Upper lobe of right lung (tissue), 1 donor: ENCODE results near the gene PODXL2. TPM values are rescaled to one million over a fixed set of nuclear protein-coding genes. Genes with fewer than 3 reads are reported as not detected.

Source experiments
- ATAC-seq: fragments of 200-7000 bp; cut with Tn5 transposase; one replicate; pipeline ENCODE4 v1.9.1; 2020; ENCODE audit warnings: mild to moderate bottlenecking, moderate library complexity
- DNase-seq: peaks from one replicate; pipeline ENCODE4 v3.0.0-alpha.2; 2020
- H3K27ac ChIP-seq: fragments of 200-600 bp; one replicate; pipeline ENCODE4 v1.8.0; 2022
- H3K27me3 ChIP-seq: fragments of 200-600 bp; one replicate; pipeline ENCODE4 v1.8.0; 2022; ENCODE audit warnings: mild to moderate bottlenecking
- H3K36me3 ChIP-seq: fragments of 200-600 bp; one replicate; pipeline ENCODE4 v1.8.0; 2022
- H3K4me1 ChIP-seq: fragments of 200-600 bp; one replicate; pipeline ENCODE4 v1.8.0; 2022
- H3K4me3 ChIP-seq: fragments of 200-600 bp; one replicate; pipeline ENCODE4 v1.8.0; 2022; ENCODE audit warnings: mild to moderate bottlenecking
- H3K9me3 ChIP-seq: fragments of 200-600 bp; one replicate; pipeline ENCODE4 v1.8.0; 2022
- intact Hi-C: fragments of 100-400 bp; cut with DNase I; formaldehyde crosslinking; loops from one replicate; pipeline ENCODE4 v1.11.0; 2022
- total RNA-seq: library from RNA; stranded (reverse); fragmentation: NEBNext Ultra II Directional; extraction: Animal tissue kit (Norgen Biotek cat#: 25700); gene quantifications from one replicate; pipeline ENCODE4 v1.2.1, GENCODE V29; 2021
- TF ChIP-seq, protein P1 (sequence below): fragments of 200-600 bp; IDR thresholded peaks from one replicate; pipeline ENCODE4 v1.8.0; 2022; ENCODE audit warnings: antibody characterized with exemption
- donor health status: DM: no; HTN: yes; CAD: no; lungs with severe emphysema.

The PODXL2 gene
- total RNA-seq, 1 donor from 2014 or later = 3.7 TPM

DNA sequence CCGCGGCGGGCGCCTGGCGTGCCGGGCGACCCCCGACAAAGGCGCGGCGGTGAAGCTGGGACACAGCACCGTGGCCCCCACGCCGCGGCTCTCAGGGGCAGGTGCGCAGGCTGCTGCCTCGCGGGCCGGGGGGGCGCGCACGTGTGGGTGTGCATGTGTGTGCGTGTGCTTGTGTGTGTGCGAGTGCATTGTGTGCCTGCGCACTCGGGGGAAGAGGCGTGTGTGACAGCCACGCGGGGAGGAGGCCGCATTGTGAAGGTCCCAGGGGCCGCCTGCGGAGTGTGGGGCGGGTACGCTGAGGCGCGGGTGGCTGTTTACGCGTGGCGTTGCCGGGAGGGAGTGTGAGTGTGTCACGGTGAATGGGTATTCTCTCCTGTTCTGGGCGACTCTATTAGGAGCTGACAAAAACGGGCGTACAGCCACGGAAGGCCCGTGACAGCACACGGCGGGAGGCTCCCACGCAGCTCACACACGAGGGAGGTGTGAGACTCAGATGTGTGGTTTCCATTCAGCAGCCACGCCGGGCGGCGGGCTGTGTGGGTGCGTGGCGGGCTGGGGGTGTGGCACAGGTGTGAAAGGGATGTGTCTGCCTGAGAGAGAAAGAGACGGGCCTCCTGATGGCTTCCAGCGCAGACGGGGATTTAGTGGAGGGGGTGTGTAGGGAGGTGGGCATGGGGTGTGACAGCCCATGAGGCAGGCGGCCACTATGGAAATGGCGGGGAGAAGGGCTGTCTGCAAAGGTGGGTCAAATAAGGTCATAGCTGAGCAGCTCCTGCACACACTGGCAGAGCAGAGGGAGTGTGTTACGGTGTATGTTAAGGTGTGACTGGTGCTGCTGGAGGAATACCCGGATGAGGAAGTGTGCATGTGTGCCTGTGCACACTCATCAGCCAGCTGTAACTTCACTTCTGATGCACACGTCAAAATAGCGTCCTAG, 750 bp downstream of the PODXL2 start:
- Histone ChIP-seq H3K4me1 (peaks cover 10% of the 10 kb centered on the region), H3K9me3 (no peaks in the 10 kb centered on the region), H3K4me3 (peak overlapping the region; percentile 46), H3K27me3 (peaks cover 13% of the 10 kb centered on the region), H3K36me3 (no peaks in the 10 kb centered on the region), H3K27ac (no peak overlapping the region)
- DNase-seq (peak; percentile 61), ATAC-seq (peak; percentile 33)
- intact Hi-C loops = no loop called here
- TF ChIP-seq, protein P1, sequence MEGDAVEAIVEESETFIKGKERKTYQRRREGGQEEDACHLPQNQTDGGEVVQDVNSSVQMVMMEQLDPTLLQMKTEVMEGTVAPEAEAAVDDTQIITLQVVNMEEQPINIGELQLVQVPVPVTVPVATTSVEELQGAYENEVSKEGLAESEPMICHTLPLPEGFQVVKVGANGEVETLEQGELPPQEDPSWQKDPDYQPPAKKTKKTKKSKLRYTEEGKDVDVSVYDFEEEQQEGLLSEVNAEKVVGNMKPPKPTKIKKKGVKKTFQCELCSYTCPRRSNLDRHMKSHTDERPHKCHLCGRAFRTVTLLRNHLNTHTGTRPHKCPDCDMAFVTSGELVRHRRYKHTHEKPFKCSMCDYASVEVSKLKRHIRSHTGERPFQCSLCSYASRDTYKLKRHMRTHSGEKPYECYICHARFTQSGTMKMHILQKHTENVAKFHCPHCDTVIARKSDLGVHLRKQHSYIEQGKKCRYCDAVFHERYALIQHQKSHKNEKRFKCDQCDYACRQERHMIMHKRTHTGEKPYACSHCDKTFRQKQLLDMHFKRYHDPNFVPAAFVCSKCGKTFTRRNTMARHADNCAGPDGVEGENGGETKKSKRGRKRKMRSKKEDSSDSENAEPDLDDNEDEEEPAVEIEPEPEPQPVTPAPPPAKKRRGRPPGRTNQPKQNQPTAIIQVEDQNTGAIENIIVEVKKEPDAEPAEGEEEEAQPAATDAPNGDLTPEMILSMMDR = no peak

GRCh38 chr3:127630811-127631714, 2.1 kb downstream of the PODXL2 start:
- Histone ChIP-seq H3K36me3 (no peaks in the 10 kb centered on the region), H3K4me1 (peaks cover 10% of the 10 kb centered on the region), H3K27me3 (peaks cover 13% of the 10 kb centered on the region), H3K27ac (no peak overlapping the region), H3K4me3 (no peak overlapping the region), H3K9me3 (no peaks in the 10 kb centered on the region)
- ATAC-seq (no peak), DNase-seq (peak; percentile 42)
- TF ChIP-seq, protein P1 = no peak
- intact Hi-C loops = no loop called here

GRCh38 chr3:127632035-127632820, 3.2 kb downstream of the PODXL2 start:
- TF ChIP-seq, protein P1 = no peak
- intact Hi-C loops = no loop called here
- no peak for DNase-seq
- H3K9me3 ChIP-seq = no peaks in the 10 kb centered on the region
- peaks cover 10% of the 10 kb centered on the region for H3K4me1 ChIP-seq
- H3K4me3 ChIP-seq = no peak overlapping the region
- no peak for ATAC-seq
- H3K27me3 ChIP-seq = peaks cover 13% of the 10 kb centered on the region
- no peaks in the 10 kb centered on the region for H3K36me3 ChIP-seq
- H3K27ac ChIP-seq = no peak overlapping the region

DNA sequence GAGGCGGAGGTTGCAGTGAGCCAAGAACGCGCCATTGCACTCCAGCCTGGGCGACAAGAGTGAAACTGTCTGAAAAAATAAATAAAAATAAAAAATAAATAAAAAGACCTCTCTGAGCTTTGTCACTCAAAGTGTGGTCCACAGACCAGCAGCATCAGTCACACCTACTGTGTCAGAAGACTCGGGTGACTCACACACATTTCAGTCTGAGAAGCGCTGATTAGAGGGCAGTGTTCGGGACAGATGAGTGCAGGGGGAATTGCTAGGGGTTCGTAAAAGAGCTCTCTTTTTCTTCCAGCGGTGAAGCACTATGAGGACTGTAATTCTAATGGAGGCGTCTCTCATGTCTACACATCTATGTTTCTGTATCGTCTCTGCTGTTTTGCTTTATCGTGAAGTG, 5.7 kb downstream of the PODXL2 start:
- Histone ChIP-seq H3K9me3 (no peaks in the 10 kb centered on the region), H3K36me3 (no peaks in the 10 kb centered on the region), H3K4me3 (no peak overlapping the region), H3K27ac (no peak overlapping the region), H3K4me1 (peaks cover 7% of the 10 kb centered on the region), H3K27me3 (peaks cover 13% of the 10 kb centered on the region)
- DNase-seq (no peak), ATAC-seq (no peak)
- intact Hi-C loops = no loop called here
- TF ChIP-seq, protein P1 = no peak

DNA sequence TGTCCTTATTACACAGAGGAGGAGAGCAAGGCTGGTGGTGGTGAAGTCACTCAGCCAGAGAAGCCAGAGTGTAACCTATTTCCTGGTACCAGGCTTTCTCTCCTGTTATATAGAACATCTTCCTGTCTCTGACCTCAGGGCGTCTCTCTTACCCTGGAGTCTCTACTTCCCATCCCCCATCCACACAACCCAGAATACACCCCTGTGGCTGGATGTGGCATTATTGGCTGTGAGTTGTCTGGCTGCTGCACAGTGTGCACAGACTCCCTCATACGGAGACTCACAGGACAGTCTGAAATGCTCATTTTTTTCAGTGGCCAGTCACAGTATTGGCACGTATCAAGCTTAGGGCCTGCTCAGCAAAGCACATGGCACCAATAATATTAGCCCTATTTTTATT, 8.6 kb downstream of the PODXL2 start:
- no peaks in the 10 kb centered on the region for H3K27me3 ChIP-seq
- H3K36me3 ChIP-seq = no peaks in the 10 kb centered on the region
- peak; percentile 35 for ATAC-seq
- H3K27ac ChIP-seq = no peak overlapping the region
- no peaks in the 10 kb centered on the region for H3K9me3 ChIP-seq
- TF ChIP-seq, protein P1 = no peak
- no peak overlapping the region for H3K4me3 ChIP-seq
- intact Hi-C loops = no loop called here
- DNase-seq = peak; percentile 4
- no peaks in the 10 kb centered on the region for H3K4me1 ChIP-seq
